Islet precursor cell (in vitro differentiated cells): Measurements from ENCODE around the gene PNMT.
A peak's percentile ranks its signal among the peaks of the same experiment; 100 is the strongest.

Experiments used
- DNase-seq: peaks from one replicate; pipeline ENCODE4 v3.0.0-alpha.2; 2018

PNMT gene

DNA sequence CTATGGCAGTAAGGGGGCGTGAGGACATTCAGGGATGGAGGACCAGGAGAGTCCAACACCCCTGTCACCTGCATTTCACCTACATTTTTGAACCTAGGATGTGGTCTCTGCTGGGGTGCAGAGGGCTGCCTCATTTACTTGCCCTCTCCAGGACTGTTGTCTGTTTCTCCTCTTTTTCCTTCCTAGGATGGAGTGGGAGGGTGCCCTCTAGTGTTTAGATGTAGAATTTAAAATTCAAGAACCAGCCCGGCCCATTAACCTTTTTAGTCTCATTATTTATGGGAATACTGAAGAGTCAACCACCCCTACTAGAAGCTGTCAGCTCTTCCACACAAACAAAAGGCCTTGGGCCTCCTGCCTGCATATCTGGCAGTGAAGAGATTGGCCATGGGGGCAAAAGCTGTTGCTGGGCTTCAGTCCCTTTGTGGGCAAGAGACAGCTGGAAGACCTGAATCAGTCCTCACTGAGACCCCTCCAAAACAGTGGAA lies 33.8 kb upstream of the PNMT start:
- no peak for DNase-seq

GRCh38 chr17:39635614-39636176 lies 32.6 kb upstream of the PNMT start:
- DNase-seq, result no peak

DNA sequence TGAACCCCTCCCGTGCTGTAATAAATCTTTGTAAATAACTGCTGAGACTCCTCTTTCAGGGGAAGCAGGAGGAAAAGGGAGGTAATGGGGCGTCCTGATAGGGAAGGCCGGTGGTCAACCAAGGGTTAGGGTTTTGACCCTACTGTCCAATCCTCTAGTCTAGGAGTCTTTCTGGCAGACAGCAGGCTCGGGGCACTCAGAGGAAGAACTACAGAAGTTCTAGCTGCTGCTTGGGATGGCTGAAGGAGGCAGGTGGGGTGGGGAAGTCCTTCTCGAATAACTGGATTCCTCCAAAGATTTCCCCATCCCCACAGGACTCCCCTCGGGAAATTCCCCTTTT lies 31.7 kb upstream of the PNMT start:
- no peak for DNase-seq

DNA sequence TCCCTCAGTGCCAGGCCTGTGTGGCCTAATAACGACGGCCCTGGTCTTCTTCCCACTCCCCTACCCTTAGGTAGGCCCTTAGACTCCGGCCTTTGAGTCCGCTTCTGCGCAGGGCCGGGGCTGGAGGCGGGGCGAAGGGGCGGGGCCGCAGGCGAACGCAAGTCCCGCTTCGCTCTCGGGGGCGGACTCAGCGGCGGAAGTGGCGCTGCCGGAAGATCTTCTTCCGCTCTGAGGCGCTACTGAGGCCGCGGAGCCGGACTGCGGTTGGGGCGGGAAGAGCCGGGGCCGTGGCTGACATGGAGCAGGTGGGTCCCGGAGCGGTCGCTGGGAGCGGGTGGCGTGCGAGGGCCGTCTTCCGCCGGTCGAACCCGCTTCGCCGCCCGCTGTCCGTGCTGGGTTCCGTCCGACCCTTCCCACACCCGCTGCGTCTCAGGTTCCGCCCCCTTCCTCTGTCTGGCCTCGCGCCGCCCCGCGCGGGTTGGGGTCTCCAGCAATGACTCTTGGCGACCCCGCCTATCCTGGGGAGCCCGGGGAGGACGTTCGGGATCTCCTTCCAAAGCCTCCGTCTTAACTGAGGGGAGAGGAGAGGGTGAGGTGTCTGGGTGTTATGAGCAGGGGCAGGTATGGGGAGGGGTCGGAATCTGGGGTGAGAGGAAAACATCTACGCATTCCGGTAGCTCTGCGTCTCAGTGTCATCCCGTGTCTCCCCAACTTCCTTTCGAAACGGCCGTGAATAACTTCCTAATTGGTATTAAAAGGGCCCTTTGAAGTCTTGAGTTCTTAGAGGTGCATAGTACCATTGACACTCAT lies 31.1 kb upstream of the PNMT start, which contains the start of gene STARD3:
Gene STARD3 (plus strand): TSS at position 218 of the 810 bp plus-strand sequence. CDS start 16,388 bp downstream, outside the sequence.
- DNase-seq, result peak; percentile 97

DNA sequence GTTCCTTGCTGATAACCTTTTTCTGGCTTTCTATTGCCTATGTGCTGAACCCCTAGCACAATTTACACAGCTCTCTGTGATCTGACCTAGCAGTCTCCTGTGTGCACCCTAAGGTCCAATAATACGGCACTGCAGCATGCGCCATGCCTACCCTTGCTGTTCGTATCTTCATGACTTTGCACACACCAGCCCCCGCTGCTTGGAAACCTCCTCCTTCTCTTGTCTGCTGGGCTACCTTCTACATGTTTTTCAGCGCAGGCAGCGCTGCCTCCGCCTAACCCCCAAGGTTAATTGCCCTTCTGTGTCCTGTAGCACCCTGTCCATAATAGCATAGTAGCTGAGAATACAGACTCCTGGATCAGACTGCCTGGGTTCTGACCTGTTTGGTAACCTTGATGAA lies 29.9 kb upstream of the PNMT start:
- DNase-seq, result no peak

GRCh38 chr17:39639043-39639442 lies 29.2 kb upstream of the PNMT start:
- DNase-seq, result no peak

- no peak for DNase-seq
Measured at GRCh38 chr17:39639566-39640458, 28.4 kb upstream of the PNMT start.

- no peak for DNase-seq
Measured at GRCh38 chr17:39640591-39641031, 27.6 kb upstream of the PNMT start.

DNA sequence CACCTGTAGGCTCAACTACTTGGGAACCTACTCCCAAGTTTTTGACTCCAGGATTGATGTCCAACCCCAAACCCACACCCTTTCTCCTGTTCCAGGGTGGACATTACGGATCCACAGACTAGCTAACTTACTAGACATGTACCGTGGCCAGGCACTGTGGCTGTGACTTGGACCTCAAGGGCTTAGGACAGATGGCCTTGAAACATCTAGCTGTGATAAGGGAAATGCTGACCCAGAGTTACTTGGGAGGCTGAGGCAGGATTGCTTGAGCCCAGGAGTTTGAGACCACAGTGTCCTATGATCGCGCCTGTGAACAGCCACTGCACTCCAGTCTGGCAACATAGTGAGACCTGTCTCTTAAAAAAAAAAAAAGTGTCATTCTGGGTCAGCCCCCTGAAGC lies 27.2 kb upstream of the PNMT start:
- no peak for DNase-seq

GRCh38 chr17:39641883-39642282 lies 26.4 kb upstream of the PNMT start:
- DNase-seq, result no peak

GRCh38 chr17:39642291-39643074 lies 25.8 kb upstream of the PNMT start:
- no peak for DNase-seq

DNA sequence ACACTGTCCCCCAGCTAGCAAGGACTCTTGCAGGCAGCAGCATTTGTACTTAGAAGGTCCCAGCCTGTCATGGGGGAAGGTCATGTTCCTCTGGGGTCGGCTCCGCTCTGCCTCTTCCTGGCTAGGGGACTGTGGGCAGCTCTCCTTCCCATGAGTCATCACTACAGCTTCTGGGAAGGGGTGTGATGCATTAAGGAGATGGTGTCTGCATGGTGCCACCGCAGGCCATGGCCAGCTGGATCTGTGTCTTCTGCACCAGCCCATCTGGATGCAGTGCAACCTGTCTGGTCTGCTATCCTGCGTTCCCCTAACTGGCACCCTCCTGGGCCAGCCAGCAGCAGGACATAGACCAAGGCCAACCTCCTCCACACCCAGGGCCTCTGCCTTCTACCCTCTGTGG lies 25.0 kb upstream of the PNMT start:
- DNase-seq, result peak; percentile 79

- no peak for DNase-seq
Measured at GRCh38 chr17:39647256-39647655, 21.0 kb upstream of the PNMT start.

GRCh38 chr17:39648616-39649366 lies 19.5 kb upstream of the PNMT start:
- no peak for DNase-seq

- no peak for DNase-seq
Measured at GRCh38 chr17:39650121-39650579, 18.1 kb upstream of the PNMT start.

- no peak for DNase-seq
Measured at GRCh38 chr17:39651923-39652586, 16.2 kb upstream of the PNMT start.

DNA sequence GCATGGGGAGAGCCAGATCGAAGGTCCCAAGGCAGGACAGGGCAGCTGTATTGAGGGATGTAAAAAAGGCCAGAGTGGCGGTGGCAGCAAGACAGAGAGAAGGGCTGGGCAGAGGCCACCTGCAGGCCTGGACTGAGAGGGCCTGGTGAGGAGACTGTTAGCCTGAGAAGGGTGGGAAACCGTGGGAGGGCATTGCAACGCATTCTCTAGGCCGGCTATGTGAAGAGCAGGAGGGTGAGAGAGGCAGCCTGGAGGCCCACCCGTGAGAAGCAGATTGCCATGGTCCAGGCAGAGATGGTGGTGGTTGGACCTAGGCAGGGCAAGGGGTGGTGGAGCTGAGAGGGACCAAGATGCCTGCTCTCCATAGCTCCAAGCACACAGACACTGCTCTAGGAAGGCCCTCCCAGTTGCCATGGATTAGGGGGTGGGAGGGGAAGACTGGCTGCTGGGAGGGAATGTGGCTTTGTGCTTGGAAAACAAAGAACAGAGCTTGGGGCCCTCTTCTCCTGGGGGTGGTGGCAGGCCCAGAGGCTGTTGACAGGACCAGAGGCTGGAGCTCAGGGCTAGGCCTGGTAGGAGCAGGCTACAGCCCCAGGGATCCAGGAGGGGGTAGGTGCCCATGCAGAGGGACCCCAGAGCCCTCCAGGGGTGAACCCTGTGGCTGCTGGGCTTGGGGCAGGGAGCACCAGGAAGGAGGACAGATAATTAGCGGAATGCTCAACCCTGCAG lies 15.5 kb upstream of the PNMT start:
- no peak for DNase-seq

GRCh38 chr17:39653316-39653661 lies 15.0 kb upstream of the PNMT start:
- DNase-seq, result no peak

DNA sequence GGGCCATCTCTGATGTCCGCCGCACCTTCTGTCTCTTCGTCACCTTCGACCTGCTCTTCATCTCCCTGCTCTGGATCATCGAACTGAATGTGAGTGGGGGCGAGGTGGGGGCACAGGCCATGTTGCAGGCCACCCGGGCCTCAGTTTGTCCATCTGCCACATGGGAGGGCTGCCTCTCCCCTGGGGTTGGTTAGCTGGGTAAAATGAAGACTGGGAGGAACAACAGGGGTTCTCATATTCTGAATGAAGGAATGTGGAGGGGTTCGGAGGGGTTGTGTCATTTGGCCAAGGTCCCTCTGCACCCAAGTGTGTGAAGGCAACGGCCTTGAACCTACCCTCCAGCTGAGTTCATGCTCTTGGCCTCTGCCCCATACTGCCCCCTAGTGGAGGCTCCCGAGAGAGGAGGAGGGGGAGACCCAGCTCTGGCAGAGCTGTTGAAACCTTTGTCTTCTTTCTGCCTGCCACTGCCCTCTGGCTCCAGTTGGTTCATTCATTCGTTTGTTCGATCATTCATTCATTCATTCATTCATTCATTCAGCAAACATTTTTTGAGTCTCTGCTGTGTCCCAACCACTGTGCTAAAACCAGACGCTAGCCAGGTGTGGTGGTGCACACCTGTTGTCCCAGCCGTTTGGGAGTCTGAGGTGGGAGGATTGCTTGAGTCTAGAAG lies 14.5 kb upstream of the PNMT start:
- peak; percentile 84 for DNase-seq

DNA sequence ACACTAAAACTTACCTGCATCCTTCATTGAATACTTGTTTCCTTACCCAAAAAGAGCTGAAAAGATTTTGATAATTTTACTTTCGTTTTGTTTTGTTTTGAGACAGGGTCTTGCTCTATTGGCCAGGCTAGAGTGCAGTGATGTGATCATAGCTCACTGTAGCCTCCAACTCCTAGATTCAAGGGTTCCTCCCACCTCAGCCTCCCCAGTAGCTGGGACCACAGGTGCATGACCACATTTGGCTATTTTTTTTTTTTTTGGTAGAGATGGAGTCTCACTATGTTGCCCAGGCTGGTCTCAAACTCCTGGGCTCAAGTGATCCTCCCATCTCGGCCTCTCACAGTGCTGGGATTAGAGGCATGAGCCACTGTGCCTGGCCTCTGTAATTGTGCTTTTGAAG lies 13.1 kb upstream of the PNMT start:
- DNase-seq, result no peak
